Glomerular visceral epithelial cell (primary cell): ENCODE measurements around the gene FAM193A.
"Not testable (repeated sequence)": the region's sequence is repeated elsewhere in the genome, so short reads cannot be mapped to it uniquely, and the experiment has no call there.

Experiments used
- DNase-seq: peaks from one replicate; pipeline ENCODE4 v3.0.0-alpha.2; 2016; ENCODE audit errors: extremely low spot score

Gene FAM193A

DNA sequence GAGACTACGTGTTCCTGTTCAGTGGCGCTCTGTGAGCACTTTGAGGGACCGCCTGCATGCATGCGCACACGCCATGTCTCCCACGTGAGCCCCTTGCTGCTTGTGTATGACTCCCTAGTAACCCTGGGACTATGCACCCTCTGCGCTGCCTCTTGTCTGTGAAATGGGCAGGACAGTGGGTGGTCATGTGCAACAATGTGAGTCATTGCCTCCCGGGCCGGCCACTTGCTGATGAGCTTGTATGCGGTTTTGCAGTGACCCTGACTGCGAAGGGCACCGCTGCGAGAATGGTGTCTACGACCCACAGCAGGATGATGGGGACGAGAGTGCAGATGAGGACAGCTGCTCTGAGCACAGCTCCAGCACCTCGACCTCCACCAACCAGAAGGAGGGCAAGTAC, 158.2 kb downstream of the FAM193A start:
- peak; percentile 67 for DNase-seq

DNA sequence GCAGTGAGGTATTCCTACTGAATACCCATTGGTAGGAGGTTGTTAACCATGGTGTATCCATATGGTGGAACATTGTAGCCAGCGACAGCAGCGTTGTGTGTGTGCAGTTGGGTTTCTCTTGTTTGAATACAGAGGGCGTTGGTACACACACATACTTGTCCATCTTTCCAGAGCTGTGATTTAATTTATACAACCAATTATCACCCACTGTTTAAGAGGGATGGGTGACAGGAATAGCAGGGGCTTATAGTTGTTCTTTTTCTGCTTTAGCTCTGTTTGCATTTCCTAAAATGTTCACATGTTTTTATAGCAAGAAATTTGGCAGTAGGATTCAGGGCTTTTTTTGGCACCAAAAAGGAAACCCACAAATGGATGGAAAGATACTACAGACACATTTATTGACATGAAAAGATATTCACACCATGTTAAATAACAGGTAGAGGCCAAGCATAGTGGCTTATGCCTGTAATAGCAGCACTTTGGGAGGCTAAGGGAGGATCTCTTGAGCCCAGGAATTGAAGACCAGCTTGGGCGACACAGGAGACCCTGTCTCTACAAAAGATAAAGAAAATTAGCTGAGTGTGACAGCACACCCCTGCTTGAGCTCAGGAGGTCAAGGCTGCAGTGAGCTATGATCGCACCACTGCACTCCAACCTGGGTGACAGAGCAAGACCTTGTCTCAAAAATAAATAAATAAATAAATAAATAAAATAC, 159.1 kb downstream of the FAM193A start:
- DNase-seq: no peak

DNA sequence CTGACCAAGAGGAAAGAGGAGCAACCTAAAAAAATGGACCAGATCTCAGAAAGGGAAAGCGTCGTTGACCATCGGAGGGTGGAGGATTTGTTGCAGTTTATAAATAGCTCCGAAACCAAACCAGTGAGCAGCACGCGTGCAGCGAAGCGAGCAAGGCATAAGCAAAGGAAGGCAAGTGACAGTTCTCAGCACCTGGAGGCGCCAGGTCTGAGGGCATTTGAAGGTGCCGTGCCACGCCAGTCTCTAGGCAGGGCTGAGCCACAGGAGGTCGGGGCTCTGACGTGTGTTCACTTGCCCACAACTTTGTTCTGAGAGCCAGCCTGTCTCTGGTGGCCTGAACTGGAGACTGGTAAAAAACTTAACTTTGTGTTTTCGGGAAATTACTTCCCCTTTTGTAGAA, 160.0 kb downstream of the FAM193A start:
- DNase-seq: no peak

DNA sequence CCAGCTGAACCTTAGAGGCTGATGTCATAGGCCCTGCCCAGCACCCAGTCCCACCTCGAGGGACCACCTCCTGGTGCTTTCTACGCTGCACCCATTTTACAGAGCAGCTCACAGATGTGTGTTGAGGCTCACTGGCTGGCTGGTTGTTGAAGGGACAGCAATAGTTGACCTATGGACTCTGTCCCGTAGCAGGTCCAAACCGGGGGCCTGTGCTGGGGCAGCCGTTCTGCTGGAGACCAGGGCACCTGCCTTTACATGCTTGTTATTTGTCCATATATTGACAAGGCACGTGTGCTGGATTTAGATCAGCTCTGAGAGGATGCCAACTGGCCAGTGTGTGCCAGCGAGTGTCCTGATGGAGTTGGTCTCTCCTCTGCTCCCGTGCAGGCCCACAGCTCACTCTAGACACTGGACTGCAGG, 161.6 kb downstream of the FAM193A start:
- DNase-seq: no peak

- DNase-seq: no peak
Observed at GRCh38 chr4:2698504-2698903, 162.1 kb downstream of the FAM193A start.

DNA sequence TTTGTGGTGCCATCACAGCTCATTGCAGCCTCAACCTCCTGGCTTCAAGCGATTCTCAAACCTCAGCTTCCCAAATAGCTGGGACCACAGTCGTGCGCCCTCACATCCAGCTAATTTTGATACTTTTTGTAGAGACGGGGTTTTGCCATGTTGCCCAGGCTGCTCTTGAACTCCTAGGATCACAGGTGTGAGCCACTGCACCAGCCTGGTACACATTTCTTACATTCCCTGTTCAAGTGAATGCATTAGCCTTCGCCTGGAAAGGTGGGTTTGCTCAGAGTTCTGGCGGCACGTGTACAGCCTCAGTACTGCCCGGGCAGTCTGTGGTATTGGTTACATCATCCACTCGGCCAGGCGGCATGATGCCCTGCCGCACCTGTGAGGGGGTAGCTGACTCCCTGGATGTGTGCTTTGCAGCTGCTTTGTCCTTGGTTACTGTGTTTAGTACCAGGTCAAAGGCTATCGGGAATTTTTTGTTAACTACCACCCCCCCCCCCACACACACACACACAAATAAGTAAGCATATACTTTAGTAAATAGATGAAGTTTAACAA, 162.6 kb downstream of the FAM193A start:
- DNase-seq: no peak

DNA sequence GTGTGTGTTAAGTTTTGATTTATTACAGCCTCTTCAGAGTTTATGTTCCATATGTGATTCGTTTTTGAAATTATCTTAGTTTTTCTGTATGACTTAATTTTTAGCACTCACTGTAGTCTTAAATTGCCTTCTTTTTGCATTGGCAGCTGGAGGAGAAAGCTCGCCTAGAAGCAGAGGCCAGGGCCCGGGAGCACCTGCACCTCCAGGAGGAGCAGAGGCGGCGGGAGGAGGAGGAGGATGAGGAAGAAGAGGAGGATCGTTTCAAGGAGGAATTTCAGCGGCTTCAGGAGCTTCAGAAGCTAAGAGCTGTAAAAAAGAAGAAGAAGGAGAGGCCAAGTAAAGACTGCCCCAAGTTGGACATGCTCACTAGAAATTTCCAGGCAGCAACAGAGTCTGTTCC, 163.1 kb downstream of the FAM193A start:
- no peak for DNase-seq

GRCh38 chr4:2700031-2700430, 163.6 kb downstream of the FAM193A start:
- no peak for DNase-seq

DNA sequence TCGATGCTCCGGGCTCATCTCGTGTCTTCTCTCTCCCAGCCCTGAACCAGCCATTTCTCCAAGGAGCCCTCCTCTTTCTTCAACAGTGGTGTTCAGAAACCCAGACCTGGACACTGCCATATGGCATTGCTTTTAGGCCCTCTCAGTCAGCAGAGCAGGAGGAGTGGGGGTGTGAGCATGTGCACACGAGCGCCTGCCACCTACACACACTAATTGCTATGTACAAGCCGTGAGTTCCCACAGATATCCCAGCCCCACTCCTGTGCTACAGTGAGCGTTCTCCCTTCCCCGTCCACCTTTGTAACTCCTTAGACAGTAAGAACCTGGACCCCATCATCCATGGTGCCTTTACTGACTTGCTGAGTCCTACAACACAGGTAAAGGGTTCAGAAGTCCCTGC, 165.9 kb downstream of the FAM193A start:
- no peak for DNase-seq

GRCh38 chr4:2702770-2703169, 166.3 kb downstream of the FAM193A start:
- DNase-seq: no peak

- DNase-seq: no peak
Observed at GRCh38 chr4:2712261-2712842, 175.9 kb downstream of the FAM193A start.

GRCh38 chr4:2713337-2713736, 176.9 kb downstream of the FAM193A start:
- no peak for DNase-seq

GRCh38 chr4:2714061-2714770, 177.8 kb downstream of the FAM193A start:
- DNase-seq: no peak

DNA sequence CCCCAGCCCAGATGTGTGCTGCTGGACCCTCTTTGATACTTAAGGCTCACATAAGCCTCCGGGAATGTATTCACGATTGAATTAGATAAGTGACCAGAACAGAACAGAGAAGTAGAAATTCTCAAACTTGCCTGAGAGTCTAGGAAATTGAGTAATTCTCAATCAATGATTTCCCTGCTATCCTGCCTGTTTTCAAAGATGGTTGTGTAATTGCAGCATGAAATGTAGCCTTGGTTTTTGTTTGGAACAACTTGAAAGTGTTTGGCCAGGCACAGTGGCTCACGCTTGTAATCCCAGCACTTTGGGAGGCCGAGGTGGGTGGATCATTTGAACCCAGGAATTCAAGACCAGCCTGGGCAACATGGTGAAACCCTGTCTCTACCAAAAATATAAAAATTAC, 178.5 kb downstream of the FAM193A start:
- no peak for DNase-seq

DNA sequence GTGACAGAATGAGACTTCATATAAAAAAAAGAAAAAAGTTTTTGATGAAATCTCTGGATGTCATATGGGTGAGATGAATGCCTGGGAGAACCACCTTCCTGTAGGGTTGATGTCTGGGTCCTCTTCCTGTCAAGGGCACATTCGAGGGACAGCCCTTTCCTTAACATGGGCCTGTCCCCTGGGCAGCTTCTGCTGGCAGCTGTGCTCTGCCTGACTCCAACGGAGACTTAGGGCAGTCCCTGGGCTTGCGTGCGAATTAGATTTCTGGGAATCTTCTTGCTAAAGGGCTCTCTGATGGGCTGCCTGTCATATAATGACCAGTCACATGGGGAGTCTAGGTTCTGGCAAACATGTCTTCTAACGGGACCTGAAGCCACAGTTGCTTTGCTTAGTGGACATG, 179.0 kb downstream of the FAM193A start:
- DNase-seq: no peak

DNA sequence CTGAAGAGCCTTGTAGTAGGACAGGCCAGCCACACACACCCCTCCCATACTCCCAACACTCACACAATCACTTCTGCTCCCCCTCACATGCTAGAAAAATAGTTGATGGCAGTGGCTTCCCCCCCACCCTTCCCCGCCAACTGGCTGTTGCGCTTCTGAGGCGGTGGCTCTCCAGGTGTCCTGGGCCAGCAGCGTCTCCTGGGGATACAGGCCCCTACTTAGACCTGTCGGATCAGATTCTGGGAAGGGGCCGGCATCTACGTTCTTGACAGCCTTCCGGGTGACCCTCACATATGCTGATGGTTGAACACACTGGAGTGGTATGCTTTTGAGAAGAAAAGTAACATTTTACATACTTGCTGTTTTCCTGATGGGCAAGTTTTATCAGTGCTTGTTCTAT, 179.8 kb downstream of the FAM193A start:
- DNase-seq: no peak

- DNase-seq: no peak
Observed at GRCh38 chr4:2721586-2721985, 185.1 kb downstream of the FAM193A start.

GRCh38 chr4:2722033-2722432, 185.6 kb downstream of the FAM193A start:
- DNase-seq: no peak

GRCh38 chr4:2723751-2724150, 187.3 kb downstream of the FAM193A start:
- no peak for DNase-seq

- DNase-seq: no peak
Observed at GRCh38 chr4:2725380-2725779, 188.9 kb downstream of the FAM193A start.

DNA sequence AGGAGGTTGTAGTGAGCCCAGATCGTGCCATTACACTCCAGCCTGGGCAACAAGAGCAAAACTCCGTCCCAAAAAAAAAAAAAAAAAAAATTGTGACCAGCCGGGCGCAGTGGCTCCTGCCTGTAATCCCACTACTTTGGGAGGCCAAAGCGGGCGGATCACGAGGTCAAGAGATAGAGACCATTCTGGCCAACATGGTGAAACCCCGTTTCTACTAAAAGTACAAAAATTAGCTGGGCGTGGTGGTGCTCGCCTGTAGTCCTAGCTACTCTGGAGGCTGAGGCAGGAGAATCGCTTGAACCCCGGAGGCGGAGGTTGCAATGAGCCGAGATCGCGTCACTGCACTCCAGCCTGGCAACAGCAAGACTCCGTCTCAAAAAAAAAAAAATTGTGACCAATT, 190.4 kb downstream of the FAM193A start:
- not testable (repeated sequence) for DNase-seq

- no peak for DNase-seq
Observed at GRCh38 chr4:2728221-2728620, 191.8 kb downstream of the FAM193A start.
